ENCODE data around the gene SIRT3.

GRCh38 chr11:269146-269890 lies 33.2 kb upstream of the SIRT3 start:
- TF ChIP-seq, protein P1, sequence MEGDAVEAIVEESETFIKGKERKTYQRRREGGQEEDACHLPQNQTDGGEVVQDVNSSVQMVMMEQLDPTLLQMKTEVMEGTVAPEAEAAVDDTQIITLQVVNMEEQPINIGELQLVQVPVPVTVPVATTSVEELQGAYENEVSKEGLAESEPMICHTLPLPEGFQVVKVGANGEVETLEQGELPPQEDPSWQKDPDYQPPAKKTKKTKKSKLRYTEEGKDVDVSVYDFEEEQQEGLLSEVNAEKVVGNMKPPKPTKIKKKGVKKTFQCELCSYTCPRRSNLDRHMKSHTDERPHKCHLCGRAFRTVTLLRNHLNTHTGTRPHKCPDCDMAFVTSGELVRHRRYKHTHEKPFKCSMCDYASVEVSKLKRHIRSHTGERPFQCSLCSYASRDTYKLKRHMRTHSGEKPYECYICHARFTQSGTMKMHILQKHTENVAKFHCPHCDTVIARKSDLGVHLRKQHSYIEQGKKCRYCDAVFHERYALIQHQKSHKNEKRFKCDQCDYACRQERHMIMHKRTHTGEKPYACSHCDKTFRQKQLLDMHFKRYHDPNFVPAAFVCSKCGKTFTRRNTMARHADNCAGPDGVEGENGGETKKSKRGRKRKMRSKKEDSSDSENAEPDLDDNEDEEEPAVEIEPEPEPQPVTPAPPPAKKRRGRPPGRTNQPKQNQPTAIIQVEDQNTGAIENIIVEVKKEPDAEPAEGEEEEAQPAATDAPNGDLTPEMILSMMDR (conservative IDR thresholded peaks at IDR 0.05 in 1 of 2, IDR thresholded peaks at IDR 0.05 in 1 of 2; ENCODE audit: low read depth in 1 of 2, low read length in 2 of 2): no peak
- TF ChIP-seq EZH2 (IDR thresholded peaks at IDR 0.05; ENCODE audit: low read length, missing control alignments): no peak
